Stomach (tissue), 4 donors: ENCODE measurements around the gene MSI2.
"Not testable (repeated sequence)": the region's sequence is repeated elsewhere in the genome, so short reads cannot be mapped to it uniquely, and the experiment has no call there.

Experiments
- POLR2A ChIP-seq, 4 donors: fragments of 450-650 bp; IDR thresholded peaks; one replicate each; pipeline ENCODE4 v1.6.1; 2016; ENCODE audit warnings: antibody characterized with exemption in 4 of 4, control low read depth in 2 of 4, mild to moderate bottlenecking in 1 of 4, moderate library complexity in 1 of 4
- TF ChIP-seq, protein P1 (sequence below), 7 experiments: fragments of 450-650 bp in 4 of 7; fragments of 200-600 bp in 3 of 7; sonication (generic) in 3 of 7; IDR thresholded peaks; one replicate each; pipeline ENCODE4 v1.5.1; 2016 to 2019; ENCODE audit warnings: antibody characterized with exemption in 7 of 7, control low read depth in 2 of 7, mild to moderate bottlenecking in 1 of 7

DNA sequence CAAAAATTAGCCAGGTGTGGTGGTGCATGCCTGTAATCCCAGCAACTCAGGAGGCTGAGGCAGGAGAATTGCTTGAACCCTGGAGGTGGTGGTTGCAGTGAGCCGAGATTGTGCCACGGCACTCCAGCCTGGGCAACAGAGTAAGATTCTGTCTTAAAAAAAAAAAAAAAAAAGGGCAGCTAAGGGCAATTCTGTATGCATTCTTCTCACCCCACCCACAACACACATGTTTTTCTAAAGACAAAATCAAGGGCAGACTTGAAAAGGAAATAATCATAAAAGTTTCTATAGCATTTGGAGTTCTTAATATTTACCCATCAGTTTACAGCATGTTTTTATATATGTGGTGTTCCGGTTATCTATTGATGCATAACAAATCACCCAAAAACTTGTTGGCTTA lies 242.9 kb downstream of the MSI2 start:
- TF ChIP-seq, protein P1, sequence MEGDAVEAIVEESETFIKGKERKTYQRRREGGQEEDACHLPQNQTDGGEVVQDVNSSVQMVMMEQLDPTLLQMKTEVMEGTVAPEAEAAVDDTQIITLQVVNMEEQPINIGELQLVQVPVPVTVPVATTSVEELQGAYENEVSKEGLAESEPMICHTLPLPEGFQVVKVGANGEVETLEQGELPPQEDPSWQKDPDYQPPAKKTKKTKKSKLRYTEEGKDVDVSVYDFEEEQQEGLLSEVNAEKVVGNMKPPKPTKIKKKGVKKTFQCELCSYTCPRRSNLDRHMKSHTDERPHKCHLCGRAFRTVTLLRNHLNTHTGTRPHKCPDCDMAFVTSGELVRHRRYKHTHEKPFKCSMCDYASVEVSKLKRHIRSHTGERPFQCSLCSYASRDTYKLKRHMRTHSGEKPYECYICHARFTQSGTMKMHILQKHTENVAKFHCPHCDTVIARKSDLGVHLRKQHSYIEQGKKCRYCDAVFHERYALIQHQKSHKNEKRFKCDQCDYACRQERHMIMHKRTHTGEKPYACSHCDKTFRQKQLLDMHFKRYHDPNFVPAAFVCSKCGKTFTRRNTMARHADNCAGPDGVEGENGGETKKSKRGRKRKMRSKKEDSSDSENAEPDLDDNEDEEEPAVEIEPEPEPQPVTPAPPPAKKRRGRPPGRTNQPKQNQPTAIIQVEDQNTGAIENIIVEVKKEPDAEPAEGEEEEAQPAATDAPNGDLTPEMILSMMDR (IDR thresholded peaks at IDR 0.05), result not testable (repeated sequence)
- TF ChIP-seq POLR2A (IDR thresholded peaks at IDR 0.05), result not testable (repeated sequence)
